Renal cortex interstitium (tissue), 11 donors: ENCODE results near the gene PLAGL1. TPM values are rescaled to one million over a fixed set of nuclear protein-coding genes. Genes with fewer than 3 reads are reported as not detected.

Experiments
- DNase-seq, 11 donors: peaks; one replicate each; pipeline ENCODE4 v3.0.0-alpha.2; 2013; ENCODE audit warnings: low read depth in 9 of 11, low spot score in 4 of 11; ENCODE audit errors: extremely low read depth in 1 of 11
- polyA plus RNA-seq, 3 donors: library from polyadenylated mRNA; unstranded; fragments of 120-200 nt; gene quantifications; one replicate each; pipeline ENCODE4 v1.2.1, GENCODE V29; 2013; ENCODE audit not compliant: insufficient read length in 3 of 3

Gene PLAGL1
- polyA plus RNA-seq, 3 donors, result 84.6 to 119 (median 88.3) TPM

DNA sequence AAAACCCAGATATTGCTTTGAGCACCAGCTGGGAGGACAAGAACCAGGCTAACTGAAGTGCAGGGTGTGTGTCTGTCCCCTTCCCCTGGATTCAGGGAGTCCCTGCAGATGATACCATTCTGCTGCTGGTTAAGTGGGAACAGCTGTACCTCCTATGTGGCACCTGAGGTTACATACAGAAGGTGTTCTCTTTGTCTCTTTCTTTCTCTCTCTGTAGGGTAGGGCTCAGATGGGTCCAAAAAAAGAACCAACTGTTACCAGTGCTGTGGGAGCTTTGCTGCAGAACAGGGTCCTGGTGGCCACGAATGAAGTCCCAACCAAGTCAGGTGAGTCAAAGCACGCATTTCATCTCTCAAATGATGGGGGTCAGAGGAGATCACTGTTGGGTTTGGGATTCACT lies 105.2 kb downstream of the PLAGL1 start:
- DNase-seq, result no peak

DNA sequence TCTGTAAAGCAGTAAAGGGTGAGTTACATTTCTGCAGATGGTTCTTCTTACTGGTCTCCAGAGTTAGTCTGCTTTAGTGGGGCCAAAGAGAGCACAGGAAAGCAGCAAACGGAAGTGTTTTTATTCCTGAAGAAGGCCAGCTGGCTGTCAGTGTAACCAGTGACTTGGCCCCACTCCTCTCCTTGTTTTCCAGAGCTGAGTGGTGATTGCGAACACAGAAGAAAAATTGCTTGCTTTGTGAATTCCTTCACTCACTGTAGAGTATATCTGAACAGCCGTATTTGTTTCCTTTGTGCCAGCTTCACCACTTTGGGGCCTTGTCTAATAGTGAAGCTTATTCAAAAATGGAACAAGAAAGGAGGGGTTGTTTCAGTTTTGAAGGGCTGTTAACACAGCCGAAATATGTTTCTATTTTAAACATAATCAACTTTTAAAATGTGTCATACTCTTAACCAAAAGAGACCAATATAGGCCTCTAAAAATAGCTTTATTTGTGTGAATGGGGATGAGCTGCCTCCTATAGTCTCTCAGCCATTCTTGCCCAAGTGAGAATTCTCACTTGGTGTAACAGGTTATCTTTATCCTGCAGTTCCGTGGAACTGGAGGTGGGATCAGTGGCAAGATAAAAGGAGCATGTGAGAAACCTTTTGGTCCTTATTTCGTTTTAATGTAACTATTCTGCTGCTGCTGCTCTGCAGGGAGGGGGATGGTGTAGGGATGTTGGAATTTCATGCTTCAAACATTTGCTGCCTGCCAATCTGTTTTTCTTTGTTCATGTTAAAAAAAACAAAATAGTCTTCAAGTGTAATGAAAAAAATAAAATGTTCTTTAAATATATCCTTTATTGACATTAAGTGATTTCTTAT lies 105.9 kb downstream of the PLAGL1 start:
- DNase-seq, result peak; percentile 66 to 89 (median 78)

DNA sequence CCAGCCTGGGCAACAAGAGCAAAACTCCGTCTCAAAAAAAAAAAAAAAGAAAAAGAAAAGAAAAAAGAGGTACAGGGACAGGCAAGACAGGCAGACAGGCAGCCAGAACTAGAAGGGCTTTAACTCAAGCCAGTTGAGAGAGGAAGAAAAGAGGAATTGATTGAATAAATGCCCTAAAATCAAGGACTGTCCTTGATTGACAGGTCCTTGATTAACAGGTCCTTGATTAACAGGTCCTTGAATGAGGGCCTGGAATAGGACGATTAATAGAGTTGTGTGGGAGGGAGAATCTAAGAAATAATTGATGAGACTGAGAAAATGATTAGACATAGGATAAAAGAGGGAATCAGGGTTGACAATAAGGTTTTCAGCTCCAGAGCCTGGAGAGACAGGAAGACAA lies 107.7 kb downstream of the PLAGL1 start:
- DNase-seq, result no peak

DNA sequence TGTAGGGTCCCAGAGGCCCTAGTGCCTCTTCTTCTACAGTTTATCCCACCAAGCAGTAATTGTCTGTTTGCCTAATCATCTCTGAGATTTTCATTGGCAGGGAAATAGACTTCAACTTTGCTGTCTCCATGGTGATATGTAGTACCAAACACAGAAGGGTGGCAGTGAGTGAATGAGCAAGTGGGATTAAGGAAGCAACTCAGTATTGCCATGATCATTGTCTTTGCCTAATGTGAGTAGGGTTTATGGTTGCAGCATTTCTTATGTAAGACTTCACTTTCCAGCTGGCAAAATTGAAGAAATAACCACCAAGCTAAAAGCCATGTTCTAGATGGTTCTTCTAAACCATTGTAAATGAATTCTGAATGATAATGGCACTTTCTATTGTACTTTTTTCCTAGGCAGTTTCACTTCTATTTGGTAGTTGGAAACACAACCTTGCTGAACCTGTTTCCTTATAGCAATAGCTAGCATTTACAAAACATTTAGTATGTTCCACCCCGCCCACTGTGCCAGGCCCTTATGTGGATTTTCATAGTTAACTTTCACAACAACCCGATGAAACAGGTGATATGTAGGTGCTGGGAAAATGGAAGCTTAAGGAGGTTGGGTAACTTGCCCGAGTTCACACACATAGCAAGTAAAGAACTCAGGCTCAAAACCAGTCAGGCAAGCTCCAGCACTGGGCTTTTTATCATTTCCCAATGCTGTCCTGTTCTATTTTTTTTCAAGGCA lies 111.8 kb downstream of the PLAGL1 start:
- no peak for DNase-seq

DNA sequence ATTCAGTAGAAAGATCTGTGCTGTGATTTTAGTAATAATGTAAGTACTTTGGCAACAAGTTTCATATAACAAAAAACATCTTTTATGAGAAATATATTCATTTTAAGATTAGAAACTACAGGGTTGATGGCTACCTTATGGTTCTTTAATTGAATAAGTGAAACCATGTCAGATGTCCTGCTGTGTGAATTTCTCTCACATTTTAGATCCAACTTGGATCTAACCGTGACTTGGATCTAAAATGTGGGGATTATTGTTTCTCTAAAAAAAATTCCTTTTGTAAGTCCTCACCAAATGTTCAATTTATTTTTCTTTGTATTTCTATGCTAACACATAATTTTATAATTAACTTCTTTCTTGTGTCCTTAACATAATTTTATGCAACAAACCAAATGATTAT lies 113.4 kb downstream of the PLAGL1 start:
- no peak for DNase-seq

Other genes starting within 250 kb of the PLAGL1 start
- 10 to 100 TPM; 34.4 to 46.4 (median 38.9) TPM for gene LTV1, start 164.9 kb downstream of the PLAGL1 start, polyA plus RNA-seq
- not detected for gene ZC2HC1B, start 143.8 kb downstream of the PLAGL1 start, polyA plus RNA-seq
- 100 to 1,000 TPM; 119 to 157 (median 137) TPM for gene SF3B5, start 87.3 kb upstream of the PLAGL1 start, polyA plus RNA-seq
- gene STX11, start 142.3 kb upstream of the PLAGL1 start, polyA plus RNA-seq, result 1 to 10 TPM in 1 of 3 donors, under 1 TPM in 2; 0.81 to 1.3 (median 0.95) TPM